DND-41 (cell line): ENCODE measurements around the gene FBN1.

Experiments
- CTCF ChIP-seq: IDR thresholded peaks from 2 replicates; pipeline ENCODE4 v1.5.1; 2012; ENCODE audit warnings: borderline replicate concordance, low read length, moderate library complexity, mild to moderate bottlenecking; ENCODE audit not compliant: poor library complexity, severe bottlenecking; ENCODE audit errors: extremely low read depth
- EZH2 ChIP-seq: IDR thresholded peaks from 3 replicates; pipeline ENCODE4 v1.6.1; 2012; ENCODE audit warnings: borderline replicate concordance, low read depth, mild to moderate bottlenecking, moderate library complexity, low read length, inconsistent platforms; ENCODE audit not compliant: severe bottlenecking

- TF ChIP-seq CTCF (no peak), EZH2 (no peak)
Observed at GRCh38 chr15:48579945-48580671, 65.4 kb downstream of the FBN1 start.
